DOHH2 (cell line): Measurements from ENCODE around the gene RINT1.

ENCODE experiments used
- CTCF ChIP-seq: fragments of 200-600 bp; sonication (generic); IDR thresholded peaks from one replicate; pipeline ENCODE4 v1.5.1; 2014; ENCODE audit warnings: antibody characterized with exemption, mild to moderate bottlenecking, low read depth, low read length; ENCODE audit not compliant: poor library complexity, severe bottlenecking
- EZH2phosphoT487 ChIP-seq: fragments of 200-600 bp; sonication (generic); IDR thresholded peaks from 2 replicates; pipeline ENCODE4 v1.6.1; 2017; ENCODE audit warnings: borderline replicate concordance, mild to moderate bottlenecking, antibody characterized with exemption, low read length, moderate library complexity, mixed read lengths

DNA sequence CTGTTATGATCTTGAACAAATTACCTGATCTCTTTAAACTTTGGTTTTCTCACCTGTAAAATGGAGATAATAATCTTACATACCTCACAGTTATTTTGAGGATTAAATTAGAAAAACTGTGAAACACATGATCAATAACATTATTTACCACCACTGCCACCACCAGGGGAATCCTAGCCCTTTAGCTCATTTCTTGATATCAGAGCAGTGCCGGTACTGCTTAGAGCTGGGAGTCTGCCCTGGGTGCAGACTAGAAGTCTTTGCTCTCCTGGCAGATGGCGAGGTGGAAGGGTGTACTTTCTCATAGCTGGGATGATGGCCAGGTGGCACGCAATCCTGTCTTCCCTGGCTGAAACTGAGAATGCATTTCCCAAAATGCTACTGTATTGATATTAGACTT lies 62.0 kb downstream of the RINT1 start:
- TF ChIP-seq CTCF (peak; percentile 53), EZH2phosphoT487 (no peak)
